Measurements from ENCODE around the gene EPHB2.

- TF ChIP-seq CTCF (IDR thresholded peaks at IDR 0.05) = no peak
- no peak for TF ChIP-seq ZFX (IDR thresholded peaks at IDR 0.05; ENCODE audit: borderline replicate concordance)
These were observed 64.2 kb downstream of the EPHB2 start for GRCh38 chr1:22774833-22775182.

Data from 22Rv1 (cell line).